Astrocyte of the hippocampus (primary cell): ENCODE measurements around the gene PBX4.
"Not testable (repeated sequence)": the region's sequence is repeated elsewhere in the genome, so short reads cannot be mapped to it uniquely, and the experiment has no call there.

Experiments
- DNase-seq: peaks from one replicate; pipeline ENCODE4 v3.0.0; 2011; ENCODE audit warnings: low read depth, low spot score

Gene PBX4, protein sequence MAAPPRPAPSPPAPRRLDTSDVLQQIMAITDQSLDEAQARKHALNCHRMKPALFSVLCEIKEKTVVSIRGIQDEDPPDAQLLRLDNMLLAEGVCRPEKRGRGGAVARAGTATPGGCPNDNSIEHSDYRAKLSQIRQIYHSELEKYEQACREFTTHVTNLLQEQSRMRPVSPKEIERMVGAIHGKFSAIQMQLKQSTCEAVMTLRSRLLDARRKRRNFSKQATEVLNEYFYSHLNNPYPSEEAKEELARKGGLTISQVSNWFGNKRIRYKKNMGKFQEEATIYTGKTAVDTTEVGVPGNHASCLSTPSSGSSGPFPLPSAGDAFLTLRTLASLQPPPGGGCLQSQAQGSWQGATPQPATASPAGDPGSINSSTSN

DNA sequence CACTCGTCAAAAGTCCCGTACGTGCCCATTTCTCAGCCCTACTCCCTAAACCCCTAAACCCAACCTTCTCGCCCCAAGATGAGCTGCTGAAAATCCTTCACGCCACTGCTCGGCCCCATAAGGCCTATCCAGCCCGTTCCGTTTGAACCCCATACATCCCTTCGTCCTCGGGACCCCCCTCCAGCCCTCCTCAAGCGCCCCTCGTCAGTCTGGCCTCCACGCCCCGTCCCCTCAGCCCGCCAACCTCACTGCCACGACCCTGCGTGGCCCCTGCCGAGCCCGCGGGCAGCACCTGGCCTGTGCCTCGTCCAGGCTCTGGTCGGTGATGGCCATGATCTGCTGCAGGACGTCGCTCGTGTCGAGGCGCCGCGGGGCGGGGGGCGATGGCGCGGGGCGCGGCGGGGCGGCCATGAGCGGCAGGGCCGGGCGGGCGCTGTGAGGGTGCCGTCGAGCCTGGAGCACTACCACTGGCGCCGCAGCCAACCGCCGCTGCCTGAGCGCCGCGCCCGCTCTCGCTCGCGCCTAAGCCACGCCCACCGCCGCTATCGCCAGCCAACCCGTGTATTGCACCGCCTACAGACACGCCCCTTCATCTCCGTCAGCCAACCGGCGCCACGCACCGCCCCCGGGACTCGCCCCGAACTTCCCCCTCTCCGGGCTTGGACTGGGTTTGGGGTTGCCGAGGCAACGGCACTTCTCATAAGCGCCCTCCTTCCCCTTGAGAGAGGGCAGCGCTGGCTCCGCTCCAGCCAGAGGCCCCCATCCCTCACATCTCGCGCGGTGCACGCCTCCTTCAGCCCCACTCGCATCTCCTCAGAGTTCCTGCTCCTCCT lies at the start of gene PBX4:
Gene PBX4 (minus strand): TSS at position 469 of the 833 bp plus-strand sequence. CDS start 58 bp downstream, at position 411.
- peak; percentile 97 for DNase-seq

- not testable (repeated sequence) for DNase-seq
Measured at GRCh38 chr19:19665420-19665948, 47.0 kb upstream of the PBX4 start.

- peak; percentile 98 for DNase-seq
Measured at GRCh38 chr19:19663256-19664120, 45.0 kb upstream of the PBX4 start, which contains the start of gene ATP13A1. ATP13A1 (minus strand) TSS chr19:19663676; CDS start chr19:19663666, 10 bp downstream.

GRCh38 chr19:19662871-19663255 lies 44.4 kb upstream of the PBX4 start:
- DNase-seq, result peak; percentile 19

DNA sequence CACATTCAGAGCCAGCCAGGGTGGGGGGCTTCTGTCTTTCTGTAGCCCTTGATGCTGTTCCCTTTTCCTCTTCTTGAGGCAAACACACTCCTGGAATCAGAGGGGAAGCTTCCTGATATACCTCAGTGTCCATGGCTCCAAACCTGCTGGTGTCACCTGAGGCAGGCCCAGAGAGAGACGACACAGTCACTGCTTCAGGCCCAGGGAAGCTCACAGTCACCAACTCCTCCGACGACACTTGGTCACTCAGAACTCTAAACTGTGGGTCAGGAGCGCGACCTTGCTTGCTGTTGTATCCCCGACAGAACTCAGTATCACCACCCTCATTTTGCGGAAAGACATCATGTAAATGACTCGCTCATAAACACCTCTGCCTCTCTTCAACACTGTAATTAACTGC lies 43.9 kb upstream of the PBX4 start:
- no peak for DNase-seq

DNA sequence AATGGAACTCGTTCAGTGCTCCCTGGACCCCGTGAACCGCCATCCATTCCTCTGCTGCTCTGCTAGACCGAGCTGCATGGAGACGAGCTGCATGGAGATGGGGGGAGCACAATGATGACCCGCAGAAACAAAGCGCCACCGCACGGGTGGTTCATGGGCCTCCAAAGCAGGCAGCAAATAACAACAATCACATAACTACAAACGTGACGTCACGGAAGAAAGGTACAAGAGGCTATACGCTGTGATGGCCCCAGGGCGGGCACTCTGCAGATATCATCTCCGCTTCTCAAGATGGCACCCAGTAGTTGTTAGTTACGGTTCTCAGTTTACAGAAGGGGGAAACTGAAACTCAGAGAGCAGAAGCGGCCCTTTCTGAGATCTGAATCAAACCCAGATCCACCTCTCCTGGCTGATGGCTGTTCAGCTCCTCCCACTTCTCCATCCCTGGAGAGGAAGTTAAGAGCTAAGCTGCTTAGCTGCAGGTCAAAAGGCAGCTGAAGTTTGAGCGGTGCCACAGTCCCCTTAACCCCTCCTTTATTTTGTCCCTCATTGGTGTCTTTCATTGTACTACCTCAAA lies 43.3 kb upstream of the PBX4 start:
- no peak for DNase-seq

GRCh38 chr19:19661141-19661674 lies 42.7 kb upstream of the PBX4 start:
- no peak for DNase-seq

DNA sequence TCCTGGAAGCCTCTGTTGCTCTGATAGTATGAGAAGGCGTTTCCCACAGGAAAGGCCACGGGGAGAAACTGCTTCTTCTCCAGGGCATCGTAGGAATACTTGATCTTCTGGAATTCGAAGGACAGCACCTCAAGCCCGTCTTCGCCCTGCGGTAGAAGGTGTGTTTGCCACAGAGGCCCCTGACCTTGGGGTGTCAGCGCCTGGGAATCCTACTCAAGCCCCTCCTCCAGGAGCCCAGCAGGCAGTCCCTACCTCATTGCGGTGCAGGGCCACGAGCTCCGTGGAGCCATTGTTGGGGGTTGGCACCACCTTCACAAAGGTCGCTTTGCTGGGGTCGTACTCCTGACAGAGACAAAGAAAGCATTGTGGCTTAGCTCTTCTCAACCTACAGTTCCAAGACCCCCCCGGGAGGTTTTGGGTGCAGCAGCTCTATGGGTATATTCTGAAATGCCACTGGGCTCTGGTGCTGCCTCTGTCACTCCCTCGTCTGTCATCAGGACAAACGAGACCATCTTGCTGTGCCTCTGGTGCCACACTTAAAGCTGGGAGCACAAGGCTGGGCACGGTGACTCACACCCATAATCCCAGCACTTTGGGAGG lies 41.3 kb upstream of the PBX4 start:
- no peak for DNase-seq

GRCh38 chr19:19657397-19657783 lies 38.9 kb upstream of the PBX4 start:
- no peak for DNase-seq

DNA sequence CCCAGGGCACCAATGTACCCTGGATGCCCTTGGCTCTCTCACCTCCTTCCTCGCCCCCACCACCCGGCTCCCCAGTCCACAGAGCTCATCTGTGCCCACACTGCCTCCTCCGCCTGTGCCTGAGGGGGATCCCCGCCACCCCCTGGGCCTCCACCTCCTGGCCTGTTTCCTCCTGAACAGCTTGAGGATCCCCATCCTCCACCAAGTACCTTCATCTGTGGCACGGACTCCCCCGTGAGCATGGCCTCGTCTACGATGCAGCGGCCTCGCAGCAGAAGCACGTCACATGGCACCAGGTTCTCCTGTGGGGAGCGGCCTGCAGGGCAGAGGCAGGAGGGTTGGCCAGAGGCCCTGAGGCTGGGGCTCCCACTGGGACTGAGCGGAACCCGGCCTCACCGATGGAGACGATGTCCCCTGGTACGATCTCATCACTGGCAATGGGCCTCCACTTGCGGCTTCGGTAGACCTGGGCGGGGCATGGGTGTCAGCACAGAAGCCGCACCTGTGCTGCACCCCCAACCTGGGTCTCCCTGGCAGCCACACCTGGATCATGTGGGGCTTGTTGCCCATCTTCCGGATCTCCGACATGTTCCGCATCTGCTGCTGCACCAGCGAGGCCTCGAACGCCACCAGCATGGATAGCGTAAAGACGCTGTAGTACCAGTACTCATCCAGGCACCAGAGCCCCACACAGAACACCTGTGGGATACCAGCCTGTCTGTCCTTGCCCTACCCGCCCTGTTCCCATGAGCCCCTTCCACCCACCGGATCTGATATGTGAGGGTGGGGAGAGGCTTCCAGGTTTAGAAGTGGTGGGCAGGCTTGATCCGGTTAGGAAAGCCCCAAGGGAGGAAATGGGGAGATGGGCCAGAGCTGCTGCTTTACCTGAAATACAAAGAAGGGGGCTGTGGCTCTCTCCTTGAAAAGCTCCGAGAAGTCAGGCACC lies 38.2 kb upstream of the PBX4 start:
- DNase-seq, result no peak

DNA sequence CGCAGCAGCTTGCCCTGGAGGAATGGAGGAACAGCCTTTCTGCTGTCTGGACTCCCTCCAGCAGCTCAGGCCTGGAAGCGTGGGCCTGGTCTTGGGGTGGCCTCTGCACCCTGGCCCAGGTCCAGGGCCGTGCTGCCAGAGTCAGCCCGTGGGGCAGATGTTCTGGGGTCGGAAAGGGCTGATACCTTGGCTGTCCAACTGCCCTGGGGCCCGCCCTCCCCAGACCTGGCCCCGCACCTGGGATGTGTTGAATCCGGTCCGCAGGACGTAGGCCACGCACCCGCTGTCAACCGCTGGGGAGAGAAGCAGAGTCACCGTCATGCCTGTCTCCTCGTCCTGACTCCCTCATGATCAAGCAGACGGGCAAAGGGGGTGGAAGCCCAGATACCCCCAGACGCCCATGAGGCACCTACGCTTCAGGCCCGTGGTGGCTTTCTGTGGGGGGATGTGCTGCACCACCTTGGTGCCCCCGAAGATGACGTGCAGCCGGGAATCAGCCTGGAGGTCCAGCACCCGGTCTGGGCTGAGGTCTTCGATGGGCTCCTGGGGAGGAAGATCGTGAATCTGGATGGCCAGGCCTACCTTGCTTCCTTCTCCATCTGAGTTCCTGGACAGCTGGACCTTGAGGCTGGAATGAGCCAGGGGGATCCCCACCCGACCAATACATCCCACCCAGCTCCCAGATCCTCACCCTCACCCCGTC lies 37.3 kb upstream of the PBX4 start:
- no peak for DNase-seq

- no peak for DNase-seq
Measured at GRCh38 chr19:19655051-19655594, 36.6 kb upstream of the PBX4 start.

DNA sequence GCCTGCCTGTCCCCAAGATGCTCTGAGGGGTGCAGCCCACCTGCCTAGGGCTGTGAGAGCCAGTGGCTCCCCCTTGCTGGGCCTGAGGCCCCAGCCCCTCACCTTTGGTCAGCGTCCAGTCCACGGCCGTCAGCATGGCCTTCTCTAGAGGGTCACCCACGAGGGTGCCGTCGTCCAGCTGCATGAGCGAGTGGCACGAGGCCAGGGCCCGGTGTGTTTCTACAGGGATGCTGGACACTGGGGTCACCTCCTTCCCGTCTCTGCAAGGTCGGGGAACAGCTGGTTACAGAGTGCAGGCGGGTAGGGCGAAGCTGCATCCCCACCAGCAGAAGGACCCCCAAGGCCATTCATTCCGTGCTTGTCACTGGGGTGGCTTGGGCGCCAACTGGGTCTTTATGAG lies 36.0 kb upstream of the PBX4 start:
- DNase-seq, result no peak

GRCh38 chr19:19653597-19654147 lies 35.2 kb upstream of the PBX4 start:
- DNase-seq, result no peak

DNA sequence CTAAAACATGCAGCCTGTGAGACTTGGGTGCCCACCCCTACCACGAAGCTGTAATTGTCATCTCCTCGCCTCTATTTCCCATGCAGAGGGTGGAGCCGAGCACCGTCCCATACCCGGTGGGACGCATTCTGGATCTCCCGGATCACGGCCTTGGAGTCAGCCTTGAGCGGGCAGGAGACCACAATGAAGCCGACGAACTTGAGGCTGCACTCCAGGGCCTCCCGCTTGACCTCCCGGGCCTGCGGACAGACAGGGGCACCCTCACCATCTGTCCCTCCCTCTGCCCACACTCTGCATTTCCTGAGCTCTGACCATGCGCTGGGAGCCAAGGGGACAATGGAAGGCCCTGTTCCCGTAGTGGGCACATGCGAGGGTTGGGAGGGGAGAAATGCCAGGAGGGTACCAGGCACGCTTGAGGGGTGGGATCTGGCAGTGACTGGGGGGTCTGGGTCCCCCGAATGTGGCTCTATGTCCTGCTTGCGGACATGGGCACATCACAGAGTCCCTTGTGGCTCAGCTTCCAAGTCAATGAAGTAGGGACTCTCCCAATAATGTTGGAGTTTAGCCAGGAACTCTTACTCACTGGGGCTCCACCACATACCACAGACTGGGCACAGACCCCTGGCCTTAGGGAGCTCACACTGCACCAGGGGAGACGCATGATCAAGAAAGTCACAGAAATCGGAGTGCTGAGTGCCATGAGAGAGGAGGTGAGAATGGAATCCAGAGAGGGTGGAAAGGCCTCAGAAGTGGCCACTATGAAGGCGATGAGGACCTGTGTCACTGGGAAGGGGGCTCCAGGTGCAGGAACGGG lies 34.2 kb upstream of the PBX4 start:
- DNase-seq, result peak; percentile 63

- DNase-seq, result no peak
Measured at GRCh38 chr19:19651076-19651475, 32.6 kb upstream of the PBX4 start.

DNA sequence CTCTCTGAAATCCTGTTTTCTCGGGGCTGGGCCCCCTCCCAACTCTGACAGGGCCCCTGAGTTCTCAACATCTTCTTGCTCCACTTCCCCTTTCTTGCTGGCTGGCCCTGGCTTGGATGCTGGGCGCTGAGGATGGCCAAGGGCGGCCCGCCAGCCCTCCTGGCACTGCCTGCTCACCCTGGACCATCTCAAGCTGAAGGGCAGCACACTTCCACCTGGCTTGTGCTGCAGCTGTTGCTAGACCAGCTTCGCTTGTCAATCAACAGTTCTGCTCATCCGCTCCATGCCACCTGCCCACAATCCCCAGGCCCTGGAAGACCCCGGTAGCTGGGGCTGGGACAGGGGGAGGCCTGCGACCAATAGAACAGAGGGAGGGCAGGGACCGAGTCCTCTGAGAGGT lies 31.8 kb upstream of the PBX4 start:
- no peak for DNase-seq
